ENCODE data around the gene PPP1R14B.

Gene PPP1R14B

GRCh38 chr11:64229744-64230170, 17.0 kb downstream of the PPP1R14B start:
- DNase-seq, result no peak

GRCh38 chr11:64229090-64229743, 17.5 kb downstream of the PPP1R14B start:
- DNase-seq, result no peak

DNA sequence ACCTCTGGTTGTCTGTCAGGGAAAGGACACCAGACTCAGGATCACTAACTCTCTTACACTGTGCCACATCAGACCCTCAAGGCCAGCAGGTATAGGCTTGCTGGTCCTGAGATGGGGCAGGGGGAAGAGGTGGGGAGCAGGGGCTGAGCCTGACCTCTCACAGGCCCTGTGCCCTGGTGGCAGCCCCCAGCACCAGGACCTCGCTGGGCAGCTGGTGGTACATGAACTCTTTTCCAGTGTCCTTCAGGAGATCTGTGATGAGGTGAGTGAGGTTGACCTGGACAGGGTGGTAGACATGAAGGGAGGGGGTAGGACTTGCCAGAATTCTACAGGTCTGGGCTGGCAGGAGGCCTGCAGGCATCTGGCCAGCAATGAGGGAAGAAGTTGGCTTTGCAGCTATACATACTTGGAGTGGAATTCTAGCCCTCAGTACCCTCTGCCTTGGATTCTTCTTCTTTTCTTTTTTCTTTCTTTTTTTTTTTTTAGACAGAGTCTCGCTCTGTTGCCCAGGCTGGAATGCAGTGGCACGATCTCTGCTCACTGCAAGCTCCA, 19.3 kb downstream of the PPP1R14B start:
- DNase-seq, result no peak

GRCh38 chr11:64226507-64227051, 20.2 kb downstream of the PPP1R14B start:
- no peak for DNase-seq

DNA sequence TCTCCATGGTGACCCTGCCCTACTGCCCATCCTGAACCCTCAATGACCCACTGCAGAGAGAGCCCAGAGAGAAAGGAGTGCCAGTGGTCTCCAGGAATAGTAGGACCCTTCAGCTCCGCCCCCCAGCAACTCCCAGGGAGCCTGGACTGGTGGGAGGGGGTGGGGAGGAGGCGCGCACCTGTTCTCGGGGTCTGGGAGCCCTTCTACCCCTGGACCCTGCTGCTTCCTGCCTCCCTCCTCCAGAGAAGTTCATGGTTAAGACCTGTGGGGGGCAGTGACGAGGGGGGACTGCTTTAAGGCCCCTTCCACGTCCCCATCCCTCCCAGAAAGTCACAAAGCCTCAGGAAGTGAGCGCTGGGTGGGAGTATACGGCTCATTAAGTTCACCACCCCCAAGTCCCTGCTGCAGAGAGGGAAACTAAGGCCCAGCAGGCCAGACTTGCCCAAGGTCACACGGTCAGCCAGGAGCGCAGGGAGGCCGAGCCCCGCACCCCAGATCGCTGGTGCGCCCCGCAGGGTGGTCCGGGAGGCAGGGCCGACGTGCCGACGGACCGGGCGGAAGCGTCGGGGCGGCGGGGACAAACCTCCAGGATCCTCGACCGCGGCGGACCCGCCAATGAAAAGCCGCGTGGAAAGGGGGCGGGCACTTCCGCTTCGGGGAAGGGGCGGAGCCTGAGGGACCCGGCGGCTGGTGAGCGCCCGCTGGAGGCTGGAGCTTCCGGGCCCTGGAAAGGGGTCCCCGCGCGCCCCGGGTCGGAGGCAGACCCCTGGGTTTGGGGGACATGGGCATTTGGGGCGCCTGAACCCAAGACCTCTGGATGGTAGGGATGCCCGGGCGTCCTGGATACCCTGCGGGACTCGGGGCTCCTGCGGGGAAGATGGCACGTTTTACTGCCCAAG, 20.9 kb downstream of the PPP1R14B start, which contains the start of the genes NUDT22 and TRPT1:
TSS of gene NUDT22 (plus strand) at position 667 of the 899 bp plus-strand sequence. CDS start 379 bp downstream, outside the sequence.
TSS of gene TRPT1 (minus strand) at position 579 of the 899 bp plus-strand sequence. CDS start at position 253, 326 bp downstream.
- DNase-seq, result peak; percentile 80

- no peak for DNase-seq
These were observed 21.7 kb downstream of the PPP1R14B start for GRCh38 chr11:64224891-64225607.

DNA sequence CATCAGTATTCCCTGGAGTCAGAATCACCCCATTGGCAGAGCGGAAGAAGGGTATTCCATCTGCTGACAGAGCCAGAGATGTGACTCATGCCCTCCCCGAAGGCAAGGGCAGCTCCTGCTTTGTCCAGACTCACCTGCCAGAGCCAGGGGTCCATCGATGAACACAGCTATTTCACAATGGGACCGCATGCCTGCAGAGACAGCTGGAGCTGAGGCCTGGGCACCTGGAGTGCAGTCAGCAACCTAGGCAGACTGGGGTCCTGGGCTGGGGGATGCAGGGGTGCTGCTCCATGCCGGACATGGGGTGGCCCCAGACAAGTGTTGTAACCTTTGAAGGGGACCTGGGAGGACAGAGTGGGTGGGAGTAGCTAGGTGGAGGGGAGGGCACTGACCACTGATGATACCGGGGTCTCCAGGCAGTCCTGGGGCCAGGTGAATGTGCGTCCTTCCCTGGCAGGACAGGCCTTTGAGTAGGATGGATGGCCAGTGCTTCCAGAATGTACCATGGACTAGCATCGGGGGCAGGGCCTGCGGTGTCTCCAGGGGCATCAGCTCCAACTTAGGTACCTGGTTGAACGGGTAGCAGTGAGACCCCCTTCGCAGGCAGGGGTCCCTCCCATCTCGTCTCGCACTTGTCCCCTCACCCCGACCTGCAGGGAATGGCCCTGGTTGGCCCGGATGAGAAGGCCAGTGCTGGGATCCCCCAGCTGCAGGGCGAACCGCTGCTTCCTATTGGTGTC, 22.4 kb downstream of the PPP1R14B start:
- peak; percentile 44 for DNase-seq

DNA sequence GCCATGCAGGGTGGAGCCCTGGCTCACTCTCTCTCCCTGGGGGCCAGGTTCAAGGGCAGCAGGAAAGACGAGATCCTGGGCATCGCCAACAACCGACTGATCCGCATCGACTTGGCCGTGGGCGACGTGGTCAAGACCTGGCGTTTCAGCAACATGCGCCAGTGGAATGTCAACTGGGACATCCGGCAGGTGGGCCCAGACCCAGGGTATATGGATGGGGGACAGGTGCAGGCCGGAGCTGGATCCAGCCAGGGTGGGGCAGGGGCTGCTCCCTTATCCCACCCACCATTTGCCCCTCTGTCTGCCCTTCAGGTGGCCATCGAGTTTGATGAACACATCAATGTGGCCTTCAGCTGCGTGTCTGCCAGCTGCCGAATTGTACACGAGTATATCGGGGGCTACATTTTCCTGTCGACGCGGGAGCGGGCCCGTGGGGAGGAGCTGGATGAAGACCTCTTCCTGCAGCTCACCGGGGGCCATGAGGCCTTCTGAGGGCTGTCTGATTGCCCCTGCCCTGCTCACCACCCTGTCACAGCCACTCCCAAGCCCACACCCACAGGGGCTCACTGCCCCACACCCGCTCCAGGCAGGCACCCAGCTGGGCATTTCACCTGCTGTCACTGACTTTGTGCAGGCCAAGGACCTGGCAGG, 23.6 kb downstream of the PPP1R14B start:
- DNase-seq, result no peak

- no peak for DNase-seq
These were observed 24.1 kb downstream of the PPP1R14B start for GRCh38 chr11:64222651-64223000.

DNA sequence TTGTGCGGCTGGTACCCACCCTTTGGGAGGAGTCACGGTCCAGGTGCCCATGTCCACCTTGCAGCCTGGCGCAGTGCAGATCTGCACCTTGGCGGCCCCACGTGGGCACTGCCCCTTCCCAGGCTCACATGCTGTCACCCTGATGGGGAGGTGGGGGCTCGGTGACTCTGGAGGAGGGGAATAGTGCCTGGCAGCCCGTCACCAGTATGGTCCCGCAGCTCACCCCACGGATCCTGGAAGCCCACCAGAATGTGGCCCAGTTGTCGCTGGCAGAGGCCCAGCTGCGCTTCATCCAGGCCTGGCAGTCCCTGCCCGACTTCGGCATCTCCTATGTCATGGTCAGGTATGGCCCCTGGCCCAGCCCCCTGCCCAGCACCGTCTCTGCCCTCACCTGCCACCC, 25.9 kb downstream of the PPP1R14B start:
- no peak for DNase-seq

- no peak for DNase-seq
These were observed 26.5 kb downstream of the PPP1R14B start for GRCh38 chr11:64220271-64220670.

- DNase-seq, result no peak
These were observed 27.0 kb downstream of the PPP1R14B start for GRCh38 chr11:64219755-64220154.

DNA sequence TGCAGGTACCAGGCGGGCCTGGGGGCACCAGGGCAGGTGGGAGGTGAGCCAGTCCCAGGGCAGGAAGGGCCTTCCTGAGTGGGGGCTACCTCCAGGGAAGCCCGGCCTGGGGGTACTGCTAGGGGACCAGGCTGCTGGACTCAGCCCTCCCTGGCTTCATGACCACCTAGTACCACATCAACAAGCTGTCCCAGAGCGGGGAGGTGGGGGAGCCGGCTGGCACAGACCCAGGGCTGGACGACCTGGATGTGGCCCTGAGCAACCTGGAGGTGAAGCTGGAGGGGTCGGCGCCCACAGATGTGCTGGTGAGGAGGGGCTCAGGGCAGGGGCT, 27.4 kb downstream of the PPP1R14B start:
- no peak for DNase-seq

GRCh38 chr11:64218628-64219353, 28.0 kb downstream of the PPP1R14B start:
- no peak for DNase-seq

GRCh38 chr11:64216879-64217278, 29.9 kb downstream of the PPP1R14B start:
- DNase-seq, result no peak

DNA sequence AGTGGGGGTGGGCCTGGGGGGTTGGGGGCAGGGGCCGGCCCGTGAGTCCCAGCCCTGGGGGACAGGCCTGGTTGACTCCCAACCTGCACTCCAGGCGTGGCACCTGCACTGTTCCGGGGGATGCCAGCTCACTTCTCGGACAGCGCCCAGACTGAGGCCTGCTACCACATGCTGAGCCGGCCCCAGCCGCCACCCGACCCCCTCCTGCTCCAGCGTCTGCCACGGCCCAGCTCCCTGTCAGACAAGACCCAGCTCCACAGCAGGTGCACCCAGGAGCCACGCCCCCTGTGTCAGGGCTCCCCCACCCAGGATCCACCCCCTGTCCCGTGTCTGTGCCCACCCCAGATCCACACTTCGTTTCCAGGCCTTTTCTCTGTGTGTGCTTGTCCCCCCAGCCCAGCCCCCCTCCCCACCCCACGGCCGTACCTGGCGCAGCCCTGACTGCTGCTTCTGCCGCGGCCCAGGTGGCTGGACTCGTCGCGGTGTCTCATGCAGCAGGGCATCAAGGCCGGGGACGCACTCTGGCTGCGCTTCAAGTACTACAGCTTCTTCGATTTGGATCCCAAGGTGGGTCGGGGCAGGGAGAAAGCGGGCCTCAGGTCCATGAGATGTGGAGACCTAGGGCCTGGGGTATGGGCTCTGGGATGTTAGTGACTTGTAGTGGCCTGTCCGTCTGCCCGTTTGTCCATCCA, 35.4 kb downstream of the PPP1R14B start:
- no peak for DNase-seq

- DNase-seq, result no peak
These were observed 36.3 kb downstream of the PPP1R14B start for GRCh38 chr11:64210301-64211020.

DNA sequence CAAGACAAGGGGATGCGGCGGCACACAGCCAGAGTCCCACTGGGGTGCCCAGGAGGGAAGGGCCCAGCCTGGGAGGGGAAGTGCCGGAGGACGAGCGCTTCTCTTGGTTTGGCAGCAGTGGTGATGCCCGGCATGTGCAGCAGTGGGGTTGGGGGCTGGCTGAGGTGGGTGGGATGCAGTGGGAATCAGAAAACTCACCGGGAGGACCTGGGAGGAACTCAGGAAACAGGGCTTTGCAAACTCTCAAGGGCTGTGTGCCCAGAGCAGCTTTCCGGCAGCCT, 37.2 kb downstream of the PPP1R14B start:
- no peak for DNase-seq

- DNase-seq, result no peak
These were observed 37.8 kb downstream of the PPP1R14B start for GRCh38 chr11:64208796-64209562.
